ENCODE results near the gene ADAM33. TPM values are rescaled to one million over a fixed set of nuclear protein-coding genes. Genes with fewer than 3 reads are reported as not detected.

Gene ADAM33
- total RNA-seq, 2 donors from 2014 or later = 6.7 to 8.1 TPM

DNA sequence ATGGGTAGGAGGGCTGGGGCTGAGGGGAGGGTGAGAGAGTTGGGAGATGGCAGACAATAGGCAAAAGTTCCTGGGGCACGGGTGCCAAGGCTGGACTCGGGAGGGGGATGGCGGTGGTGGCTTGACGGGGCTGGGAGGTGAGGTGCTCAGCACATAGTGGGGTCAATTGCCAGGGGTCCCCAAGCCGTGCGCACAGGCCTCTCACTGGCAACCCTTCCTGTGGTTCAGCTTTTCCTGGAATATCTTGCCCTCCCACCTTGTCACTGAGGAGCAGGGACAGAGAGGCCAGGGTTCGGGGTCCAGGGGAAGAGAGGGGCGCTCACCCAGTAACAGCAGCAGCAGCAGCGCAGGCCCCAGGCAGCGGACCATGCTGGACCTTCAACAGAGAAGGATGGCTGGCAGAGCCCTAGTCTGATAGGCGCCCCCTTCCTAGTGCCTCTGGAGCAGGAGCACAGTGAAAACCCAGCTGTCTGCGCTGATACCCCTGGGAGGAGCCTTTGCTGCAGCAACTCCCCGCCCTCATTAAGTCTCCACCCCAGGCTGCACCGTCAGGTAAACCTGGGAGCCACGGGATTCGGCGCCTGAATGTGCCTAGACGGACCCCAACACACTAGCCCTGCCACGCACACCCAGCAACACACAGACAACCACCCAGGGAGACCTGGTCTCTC, 18.6 kb downstream of the ADAM33 start, which contains the start of gene GFRA4:
Gene GFRA4 (minus strand): TSS at position 369 of the 671 bp plus-strand sequence. CDS start 0 bp downstream, at position 369.
- Histone ChIP-seq H3K9ac (ENCODE audit: low read depth in 2 of 2, low read length in 2 of 2) (no peak within 1 kb of the TSS), H3K4me3 (no peak within 1 kb of the TSS), H3K4me1 (no peaks in the 10 kb centered on the region), H3K27me3 (peaks cover 27% of the 10 kb centered on the region), H3K36me3 (no peaks in the 10 kb centered on the region), H3K27ac (no peak within 1 kb of the TSS), H3K9me3 (no peaks in the 10 kb centered on the region)
- TF ChIP-seq, protein P1, sequence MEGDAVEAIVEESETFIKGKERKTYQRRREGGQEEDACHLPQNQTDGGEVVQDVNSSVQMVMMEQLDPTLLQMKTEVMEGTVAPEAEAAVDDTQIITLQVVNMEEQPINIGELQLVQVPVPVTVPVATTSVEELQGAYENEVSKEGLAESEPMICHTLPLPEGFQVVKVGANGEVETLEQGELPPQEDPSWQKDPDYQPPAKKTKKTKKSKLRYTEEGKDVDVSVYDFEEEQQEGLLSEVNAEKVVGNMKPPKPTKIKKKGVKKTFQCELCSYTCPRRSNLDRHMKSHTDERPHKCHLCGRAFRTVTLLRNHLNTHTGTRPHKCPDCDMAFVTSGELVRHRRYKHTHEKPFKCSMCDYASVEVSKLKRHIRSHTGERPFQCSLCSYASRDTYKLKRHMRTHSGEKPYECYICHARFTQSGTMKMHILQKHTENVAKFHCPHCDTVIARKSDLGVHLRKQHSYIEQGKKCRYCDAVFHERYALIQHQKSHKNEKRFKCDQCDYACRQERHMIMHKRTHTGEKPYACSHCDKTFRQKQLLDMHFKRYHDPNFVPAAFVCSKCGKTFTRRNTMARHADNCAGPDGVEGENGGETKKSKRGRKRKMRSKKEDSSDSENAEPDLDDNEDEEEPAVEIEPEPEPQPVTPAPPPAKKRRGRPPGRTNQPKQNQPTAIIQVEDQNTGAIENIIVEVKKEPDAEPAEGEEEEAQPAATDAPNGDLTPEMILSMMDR (IDR thresholded peaks at IDR 0.05) = no peak
- DNase-seq = no peak
- intact Hi-C loops (cut with DNase I) = no loop called here

DNA sequence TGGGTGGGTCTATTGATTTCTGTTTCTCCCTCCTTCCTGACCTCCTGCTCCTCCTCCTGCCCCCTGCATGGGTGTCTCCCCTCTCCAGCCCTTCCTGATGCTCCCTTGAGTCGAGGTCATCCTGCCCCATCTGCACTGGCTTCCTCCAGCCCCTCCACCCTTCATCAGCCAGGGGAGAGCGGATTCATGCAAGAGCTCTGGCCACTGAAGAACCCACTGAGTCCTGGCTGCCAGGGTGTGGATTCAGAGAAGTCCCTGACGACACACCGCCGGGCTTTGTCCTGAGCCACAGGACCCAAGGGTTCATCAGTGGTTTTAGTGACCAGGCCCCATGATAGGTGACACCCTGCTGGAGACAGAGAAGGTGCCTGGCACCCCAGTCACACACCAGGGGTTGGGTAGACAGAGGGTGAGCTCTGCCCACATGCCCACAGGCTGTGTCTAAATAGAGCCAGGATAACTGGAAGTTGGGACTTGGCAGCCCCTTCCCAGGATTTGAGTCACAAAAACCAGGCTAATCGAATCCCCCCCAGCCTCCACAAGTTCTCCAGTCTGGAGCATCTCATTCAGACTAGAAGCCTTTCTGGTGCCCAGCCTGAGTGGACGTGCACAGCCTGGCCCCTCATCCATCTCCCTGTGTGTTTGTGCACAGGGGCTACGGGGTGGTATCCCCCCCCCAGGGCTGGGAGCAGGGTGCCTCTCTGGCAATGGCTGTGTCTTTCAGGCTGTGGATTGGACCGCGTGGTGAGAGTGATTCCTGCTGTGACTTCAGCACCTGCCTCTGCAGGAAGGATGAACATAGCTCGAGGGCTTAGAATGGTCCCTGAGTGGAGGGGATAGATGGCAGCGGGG, 19.8 kb downstream of the ADAM33 start:
- TF ChIP-seq, protein P1 (IDR thresholded peaks at IDR 0.05) = no peak
- no peak overlapping the region for H3K9ac ChIP-seq (ENCODE audit: low read depth in 2 of 2, low read length in 2 of 2)
- no peak for DNase-seq
- no peaks in the 10 kb centered on the region for H3K4me1 ChIP-seq
- no peaks in the 10 kb centered on the region for H3K9me3 ChIP-seq
- H3K27me3 ChIP-seq = peaks cover 27% of the 10 kb centered on the region
- H3K4me3 ChIP-seq = no peak overlapping the region
- intact Hi-C loops (cut with DNase I) = no loop called here
- no peak overlapping the region for H3K27ac ChIP-seq
- H3K36me3 ChIP-seq = no peaks in the 10 kb centered on the region

DNA sequence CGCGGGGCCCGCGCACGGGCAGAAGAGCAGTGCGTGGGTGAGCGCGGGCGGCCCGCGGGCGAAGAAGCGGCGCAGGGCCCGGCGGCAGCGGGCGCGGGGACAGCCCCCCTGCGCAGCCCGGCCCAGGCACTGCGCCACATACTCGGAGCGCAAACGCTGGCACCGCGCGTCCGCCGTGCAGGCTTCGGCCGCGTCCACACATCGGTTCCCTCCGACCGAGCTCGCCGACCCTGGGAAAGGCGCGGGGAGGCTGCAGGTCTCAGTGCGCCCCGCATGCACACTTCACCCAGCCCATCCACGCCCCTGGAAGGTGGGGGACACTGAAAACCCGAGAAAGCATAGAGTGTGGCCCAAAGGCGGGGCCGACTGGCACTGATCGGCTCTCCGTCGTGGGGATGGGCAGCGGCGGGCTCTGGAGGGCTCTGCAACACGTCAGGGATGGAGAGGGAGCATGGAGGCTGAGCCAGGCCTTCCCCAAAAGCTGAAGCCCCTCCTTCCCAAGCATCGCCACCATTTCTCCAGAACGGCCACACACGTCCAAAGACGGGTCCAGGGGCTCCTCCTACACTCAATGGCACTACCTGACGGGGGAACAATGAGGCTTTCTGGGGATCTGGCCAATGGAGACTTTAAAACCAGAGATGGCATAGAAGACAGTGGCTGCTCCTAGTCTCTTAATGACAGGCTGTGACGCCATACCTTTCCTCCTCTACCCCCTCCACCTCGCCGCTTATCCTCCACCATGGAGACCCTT, 20.6 kb downstream of the ADAM33 start:
- Histone ChIP-seq H3K4me1 (no peaks in the 10 kb centered on the region), H3K9me3 (no peaks in the 10 kb centered on the region), H3K4me3 (no peak overlapping the region), H3K36me3 (no peaks in the 10 kb centered on the region), H3K27me3 (peaks cover 27% of the 10 kb centered on the region), H3K9ac (ENCODE audit: low read depth in 2 of 2, low read length in 2 of 2) (no peak overlapping the region), H3K27ac (no peak overlapping the region)
- no peak for DNase-seq
- TF ChIP-seq, protein P1 (IDR thresholded peaks at IDR 0.05) = no peak
- intact Hi-C loops (cut with DNase I) = no loop called here

DNA sequence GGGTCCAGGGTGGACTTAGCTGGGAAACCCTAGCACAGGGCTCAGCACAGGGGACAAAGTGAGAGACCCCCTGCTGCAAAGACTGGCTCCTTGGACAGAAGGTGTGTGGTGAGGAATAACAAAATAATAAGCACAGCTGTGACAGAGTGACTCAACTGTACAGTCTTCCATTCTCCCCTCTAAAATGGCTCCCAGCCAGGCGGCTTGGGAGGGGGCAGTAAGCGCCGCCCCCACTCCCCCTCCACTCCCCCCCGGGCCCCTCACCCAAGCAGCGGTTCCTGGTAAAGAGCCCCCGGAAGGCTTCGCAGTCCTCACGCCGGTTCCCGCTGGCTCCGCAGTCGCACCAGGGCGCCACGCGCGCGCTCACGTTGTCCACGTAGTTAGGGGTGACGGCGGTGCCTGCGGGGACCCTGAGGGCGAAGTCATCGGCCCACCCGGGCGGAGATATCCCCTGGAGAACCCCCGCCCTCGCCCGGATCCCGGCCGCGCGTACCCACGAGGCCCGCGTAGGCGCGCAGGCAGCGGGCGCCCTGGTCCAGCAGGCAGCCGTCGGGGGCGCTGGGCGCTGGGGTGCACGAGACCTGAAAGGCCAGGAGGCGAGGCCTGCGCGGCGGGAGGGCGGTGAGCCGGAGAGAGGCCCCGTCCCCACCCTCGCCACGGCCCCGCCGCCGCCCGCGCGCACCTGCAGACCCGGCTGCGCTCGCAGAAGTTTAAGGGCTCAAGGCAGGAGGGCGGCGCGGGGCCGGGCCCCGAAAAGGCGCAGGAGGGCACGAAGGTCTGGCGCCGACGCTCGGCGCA, 21.3 kb downstream of the ADAM33 start:
- no peaks in the 10 kb centered on the region for H3K36me3 ChIP-seq
- no peaks in the 10 kb centered on the region for H3K9me3 ChIP-seq
- H3K27ac ChIP-seq = no peak overlapping the region
- no peaks in the 10 kb centered on the region for H3K4me1 ChIP-seq
- TF ChIP-seq, protein P1 (IDR thresholded peaks at IDR 0.05) = no peak
- peaks cover 27% of the 10 kb centered on the region for H3K27me3 ChIP-seq
- intact Hi-C loops (cut with DNase I) = no loop called here
- H3K9ac ChIP-seq (ENCODE audit: low read depth in 2 of 2, low read length in 2 of 2) = no peak overlapping the region
- DNase-seq = no peak
- no peak overlapping the region for H3K4me3 ChIP-seq
